ENCODE measurements around the gene MYBPC2.
"Not testable (repeated sequence)": the region's sequence is repeated elsewhere in the genome, so short reads cannot be mapped to it uniquely, and the experiment has no call there.

The MYBPC2 gene

DNA sequence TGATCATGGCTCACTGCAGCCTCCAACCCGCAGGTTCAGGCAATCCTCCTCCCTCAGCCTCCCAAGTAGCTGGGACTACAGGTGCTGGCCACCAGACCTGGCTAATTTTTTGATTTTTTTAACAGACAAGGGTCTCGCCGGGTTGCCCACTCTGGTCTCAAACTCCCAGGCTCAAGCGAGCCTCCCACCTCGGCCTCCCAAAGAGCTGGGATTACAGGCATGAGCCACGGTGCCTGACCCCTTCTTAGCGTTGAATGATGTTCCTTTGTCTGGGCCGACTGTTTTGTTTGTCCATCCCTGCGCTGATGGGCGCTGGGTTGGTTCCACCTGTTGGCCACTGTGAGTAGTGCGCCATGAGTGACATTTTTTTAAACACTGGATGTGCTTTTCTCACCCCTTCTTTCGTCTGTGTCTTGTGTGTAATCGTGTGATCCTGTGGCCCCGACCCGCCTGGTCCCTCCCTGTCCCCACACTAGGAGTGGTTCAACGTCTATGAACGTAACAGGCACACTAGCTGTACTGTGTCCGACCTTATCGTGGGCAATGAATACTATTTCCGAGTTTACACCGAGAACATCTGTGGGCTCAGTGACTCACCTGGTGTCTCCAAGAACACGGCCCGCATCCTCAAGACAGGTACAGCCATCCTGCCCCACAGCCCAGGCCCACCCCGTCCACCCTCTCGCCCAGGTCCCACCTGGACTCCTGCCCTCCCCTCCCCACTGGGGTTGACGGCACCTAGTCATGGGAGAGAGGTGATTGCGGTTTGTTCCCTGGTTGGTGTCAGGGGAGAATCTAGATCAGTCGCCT is 28.6 kb downstream of the MYBPC2 start:
- peak; percentile 53 to 71 for DNase-seq

DNA sequence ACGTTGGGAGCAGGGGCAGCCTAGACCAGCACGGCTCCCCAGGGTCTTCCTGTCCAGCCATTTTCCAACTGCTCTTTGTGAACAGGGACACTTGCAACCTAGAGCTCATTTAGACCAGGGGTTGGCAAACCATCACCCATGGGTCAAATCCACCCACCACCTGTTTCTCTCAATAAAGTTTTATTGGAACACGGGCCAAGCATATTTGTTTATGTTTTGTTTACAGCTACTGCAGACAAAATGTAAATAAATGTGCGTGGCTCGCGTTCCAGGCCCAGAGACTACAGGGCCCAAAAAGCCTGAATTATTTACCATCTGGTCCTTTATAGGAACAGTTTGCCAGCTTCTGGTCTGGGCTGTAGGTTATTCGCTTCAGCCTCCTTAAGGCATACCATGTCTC is 30.3 kb downstream of the MYBPC2 start:
- DNase-seq, result no peak

DNA sequence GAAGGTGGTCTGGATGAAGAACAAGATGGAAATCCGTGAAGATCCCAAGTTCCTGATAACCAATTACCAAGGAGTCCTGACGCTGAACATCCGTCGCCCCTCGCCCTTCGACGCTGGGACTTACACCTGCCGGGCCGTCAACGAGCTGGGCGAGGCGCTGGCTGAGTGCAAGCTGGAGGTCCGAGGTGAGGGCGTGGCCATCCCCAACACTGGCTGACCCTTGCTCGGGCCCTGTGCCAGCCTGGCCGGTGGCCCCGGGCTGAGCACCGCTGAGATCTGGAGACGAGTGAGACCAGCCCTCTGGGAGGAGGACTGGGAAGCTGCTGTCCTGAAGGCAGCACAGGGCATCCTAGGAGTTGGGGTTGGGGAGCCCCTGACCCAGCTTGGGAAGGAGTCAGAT is 31.7 kb downstream of the MYBPC2 start:
- no peak for DNase-seq

DNA sequence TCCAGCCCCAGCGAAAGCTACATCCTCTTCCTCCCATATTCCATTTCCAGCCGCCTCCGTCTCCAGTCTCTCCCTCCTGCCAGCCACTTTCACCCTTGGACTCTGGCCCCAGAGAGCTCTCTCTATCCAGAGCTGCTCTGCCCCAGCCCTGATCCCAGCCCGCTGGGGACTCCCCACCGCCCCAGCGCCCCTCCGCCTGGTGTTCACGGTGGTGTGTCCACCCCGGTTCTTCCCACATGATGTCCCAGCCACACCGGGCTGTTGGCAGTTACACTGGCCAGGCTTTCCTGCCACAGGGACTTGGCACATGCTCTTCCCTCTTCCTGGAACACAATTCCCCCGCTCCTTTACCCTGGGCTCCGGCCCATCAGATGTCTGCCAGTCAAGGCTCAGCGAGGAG is 32.3 kb downstream of the MYBPC2 start:
- DNase-seq, result no peak

DNA sequence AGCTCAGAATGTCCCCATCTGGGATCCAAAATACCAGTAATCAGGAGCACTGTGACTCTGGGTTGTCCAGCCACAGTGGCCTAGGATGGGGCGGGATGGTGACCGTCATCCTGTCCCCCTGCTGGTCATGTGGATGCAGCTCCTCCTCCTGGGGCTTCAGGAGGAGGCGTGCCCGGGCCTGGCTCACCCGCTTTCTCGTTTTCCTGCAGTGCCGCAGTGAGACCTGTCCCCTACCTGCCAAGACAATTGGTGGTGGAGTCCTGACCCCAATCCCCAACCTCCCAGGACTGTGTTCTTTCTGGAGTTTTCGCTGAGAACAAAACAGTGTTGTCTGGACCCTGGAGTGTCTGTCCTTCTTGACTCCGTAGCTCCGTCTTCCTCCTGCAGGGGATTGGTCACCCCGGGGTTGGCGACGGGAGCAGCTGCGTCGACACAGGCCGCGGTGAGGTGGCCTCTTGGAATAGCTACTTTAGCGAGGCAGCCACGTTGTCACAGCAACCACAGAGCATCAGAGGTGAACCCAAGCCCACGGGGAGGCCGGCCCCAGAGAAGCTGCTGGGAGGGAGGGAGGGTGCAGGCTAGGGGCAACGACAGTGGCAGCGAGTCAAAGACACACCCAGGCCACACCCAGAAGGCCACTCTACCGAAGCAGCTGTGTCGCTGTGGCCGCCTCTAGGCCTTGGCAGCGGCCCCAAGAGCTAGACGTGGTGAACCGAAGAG is 33.5 kb downstream of the MYBPC2 start:
- DNase-seq, result no peak

DNA sequence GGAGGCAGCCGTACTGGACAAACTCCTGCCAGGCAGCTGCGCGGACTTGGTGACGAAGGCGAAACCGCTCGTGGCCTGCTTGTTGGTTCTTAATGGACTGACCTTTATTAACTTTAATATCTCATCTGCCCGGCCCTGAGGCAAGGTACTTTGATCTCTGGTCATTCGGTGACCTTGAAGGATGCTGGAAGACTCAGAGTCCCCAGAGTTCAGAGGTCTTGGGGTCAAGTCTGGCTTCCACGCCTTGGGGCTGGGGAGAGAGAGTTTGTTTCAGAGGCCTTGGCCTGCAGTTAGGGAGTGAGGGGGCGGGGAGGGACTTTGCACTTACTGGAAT is 34.0 kb downstream of the MYBPC2 start:
- DNase-seq, result no peak

DNA sequence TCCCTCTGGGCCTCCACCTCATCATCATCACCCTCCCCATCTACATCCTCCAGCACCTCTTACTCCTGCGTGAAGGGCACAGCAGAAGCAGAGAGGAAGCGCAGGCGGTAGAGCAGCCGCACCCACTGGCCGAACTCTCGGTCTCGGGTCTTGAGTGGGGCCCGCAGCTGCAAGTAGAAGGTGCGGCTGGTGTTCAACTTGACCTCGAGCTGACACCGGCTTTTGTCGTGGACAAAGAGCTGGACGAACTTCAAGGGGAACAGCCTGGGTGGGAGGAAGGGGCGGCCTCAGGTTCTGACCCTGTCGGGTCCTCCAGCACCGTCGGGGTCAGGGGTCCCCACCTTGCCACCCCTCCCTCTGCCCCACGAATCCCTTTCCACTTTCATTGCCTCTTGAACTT is 34.9 kb downstream of the MYBPC2 start:
- no peak for DNase-seq

DNA sequence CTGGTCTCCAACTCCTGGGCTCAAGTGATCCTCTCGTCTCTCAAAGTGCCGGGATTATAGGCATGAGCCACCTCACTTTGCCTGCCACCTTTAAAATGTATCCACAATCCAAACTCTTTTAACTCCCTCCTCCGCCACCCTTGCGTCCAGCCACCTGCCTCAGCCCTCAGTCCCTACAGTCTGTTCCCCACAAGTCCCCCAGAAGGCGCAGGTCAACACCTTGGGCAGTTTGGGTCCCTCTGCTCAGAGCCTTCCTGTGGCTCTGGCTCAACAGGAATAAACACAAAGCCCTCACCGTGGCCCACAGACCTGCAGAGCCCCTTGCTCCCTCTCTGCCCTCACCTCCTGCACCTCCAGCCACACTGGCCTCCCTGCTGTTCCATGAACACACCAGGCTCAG is 36.1 kb downstream of the MYBPC2 start:
- DNase-seq, result no peak

DNA sequence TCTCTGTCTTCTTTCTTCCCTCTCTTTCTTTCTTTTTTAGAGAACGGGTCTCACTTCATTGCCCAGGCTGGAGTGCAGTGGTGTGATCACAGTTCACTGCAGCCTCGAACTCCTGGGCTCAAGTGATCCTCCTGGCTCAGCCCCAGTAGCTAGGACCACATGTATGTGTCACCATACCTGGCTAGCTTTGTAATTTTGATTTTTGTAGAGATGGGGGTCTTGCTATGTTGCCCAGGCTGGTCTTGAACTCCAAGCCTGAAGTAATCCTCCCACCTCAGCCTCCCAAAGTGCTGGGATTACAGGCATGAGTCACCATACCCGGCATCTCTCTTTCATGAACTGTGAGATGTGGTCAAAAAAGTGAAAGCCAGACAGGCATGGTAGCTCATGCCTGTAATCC is 40.6 kb downstream of the MYBPC2 start:
- not testable (repeated sequence) for DNase-seq

DNA sequence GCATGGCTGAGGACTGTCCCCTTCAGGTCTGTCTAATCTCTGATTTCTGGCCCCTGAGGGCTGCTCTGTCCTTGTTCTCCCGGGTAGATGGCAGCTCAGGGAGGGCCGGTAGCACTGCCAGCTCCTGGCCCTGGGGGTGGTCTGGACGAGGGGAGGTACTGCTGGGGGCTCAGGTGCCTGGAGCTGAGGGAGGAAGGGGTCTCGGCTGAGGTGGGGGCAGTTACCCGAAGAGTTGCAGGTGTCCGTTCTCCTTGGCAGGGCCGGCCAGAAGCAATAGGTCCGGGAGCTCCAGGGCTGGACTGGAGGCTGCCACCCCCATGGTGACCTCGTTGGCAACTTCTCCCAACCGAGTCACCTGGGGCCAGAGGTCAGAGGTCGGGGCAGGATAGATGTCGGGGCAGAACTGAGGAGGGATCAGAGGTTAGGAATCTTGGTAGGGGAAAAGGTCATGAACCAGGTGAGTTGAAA is 42.4 kb downstream of the MYBPC2 start:
- no peak for DNase-seq

DNA sequence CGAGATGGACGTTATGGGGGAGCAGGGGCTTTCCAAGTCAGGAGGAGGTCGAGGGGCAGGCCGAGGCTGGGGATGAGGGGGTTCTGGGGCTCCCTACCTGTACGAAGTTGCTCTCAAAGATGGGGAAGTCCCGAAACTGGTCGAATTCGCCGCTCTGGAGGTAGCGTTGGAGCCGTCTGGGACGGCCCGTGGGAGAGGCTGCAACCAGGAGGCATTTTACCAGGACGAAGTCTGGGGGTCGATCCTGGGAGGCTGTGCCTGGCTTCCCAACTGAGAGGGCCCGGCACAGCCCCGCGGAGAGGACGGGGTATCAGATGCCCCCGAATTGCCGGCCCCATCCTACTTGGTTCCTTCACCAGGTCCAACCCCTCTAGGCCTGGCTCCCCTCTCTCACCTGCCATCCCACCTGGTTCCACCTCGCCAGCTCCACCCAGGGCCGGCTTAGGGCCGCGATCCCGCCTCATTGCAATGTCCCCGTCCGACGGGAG is 43.1 kb downstream of the MYBPC2 start:
- no peak for DNase-seq

DNA sequence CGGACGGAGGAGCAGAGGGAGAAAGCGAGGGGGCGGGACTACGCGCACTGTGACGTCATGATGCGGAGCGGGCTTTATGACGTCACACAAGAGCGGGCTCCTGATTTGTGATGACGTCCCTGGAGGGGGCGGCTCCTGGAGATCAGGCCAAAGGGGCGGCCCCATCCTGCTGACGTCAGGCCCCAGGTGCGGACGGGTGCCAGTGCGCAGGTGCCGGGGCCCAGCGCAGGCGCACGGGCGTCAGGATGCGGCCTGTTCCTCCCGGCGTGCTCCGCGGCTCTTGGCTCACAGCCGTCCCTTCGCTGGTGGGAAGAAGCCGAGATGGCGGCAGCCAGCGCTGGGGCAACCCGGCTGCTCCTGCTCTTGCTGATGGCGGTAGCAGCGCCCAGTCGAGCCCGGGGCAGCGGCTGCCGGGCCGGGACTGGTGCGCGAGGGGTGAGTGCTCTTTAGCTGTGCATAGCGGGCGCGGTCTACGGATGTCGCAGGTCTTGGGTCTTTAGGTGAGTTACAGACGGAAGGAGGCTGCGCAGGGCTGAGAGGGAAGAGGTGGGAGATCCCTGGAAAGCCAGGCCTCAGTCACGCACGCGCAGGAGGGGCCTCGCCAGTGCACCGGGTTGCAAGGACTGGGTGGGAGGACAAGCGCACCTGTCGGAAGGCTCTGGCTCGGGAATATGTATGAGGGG is 43.7 kb downstream of the MYBPC2 start, which contains the start of the genes EMC10 and GARIN5A:
Gene EMC10 (plus strand): TSS at position 284 of the 683 bp plus-strand sequence. CDS start 38 bp downstream, at position 322.
Gene GARIN5A (minus strand): TSS at position 625 of the 683 bp plus-strand sequence. CDS start 460 bp downstream, at position 165.
- peak; percentile 89 to 95 for DNase-seq

DNA sequence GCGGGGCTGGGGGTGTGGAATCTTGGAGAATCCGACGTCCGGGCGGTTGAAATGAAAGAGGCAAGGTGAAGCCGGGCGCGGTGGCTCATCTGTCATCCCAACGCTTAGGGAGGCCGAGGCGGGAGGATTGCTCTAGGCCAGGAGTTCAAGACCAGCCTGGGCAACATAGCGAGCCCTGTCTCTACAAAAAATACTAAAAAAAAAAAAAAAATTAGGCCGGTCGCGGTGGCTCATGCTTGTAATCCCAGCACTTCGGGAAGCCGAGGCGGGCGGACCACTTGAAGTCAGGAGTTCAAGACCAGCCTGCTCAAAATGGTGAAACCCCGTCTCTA is 44.2 kb downstream of the MYBPC2 start:
- no peak for DNase-seq

DNA sequence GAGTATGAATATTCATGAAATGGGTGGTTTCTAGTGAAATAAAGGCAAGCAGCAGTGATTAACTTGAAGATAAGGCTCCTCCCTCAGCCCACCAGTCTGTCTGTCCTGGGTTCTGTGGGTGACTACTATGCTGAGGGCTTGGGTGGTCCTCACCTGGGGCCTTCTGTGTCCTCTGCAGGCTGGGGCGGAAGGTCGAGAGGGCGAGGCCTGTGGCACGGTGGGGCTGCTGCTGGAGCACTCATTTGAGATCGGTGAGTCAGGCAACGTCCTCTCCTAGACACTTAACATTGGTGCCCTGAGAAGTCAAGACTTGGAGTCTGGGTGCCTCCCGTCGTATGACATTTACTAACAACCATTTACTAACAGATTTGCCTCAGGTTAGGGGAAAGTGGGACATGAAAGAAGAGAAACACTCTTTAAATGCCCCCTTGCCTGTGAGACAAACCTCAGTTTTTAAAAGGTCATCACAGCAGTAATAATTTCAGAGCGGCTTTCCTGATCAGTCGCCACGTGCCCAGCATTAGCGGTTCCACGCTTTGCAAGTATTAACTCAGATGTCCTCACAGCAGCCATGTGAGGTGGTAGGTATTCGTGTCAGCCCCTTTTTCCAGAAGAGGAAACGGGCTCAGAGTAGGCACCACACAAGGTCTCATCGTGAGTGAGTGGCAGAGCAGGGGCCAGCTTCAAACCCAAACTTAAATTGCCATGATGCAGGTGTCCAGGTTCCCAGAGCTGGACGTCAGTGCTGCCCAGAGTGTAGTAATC is 45.2 kb downstream of the MYBPC2 start:
- no peak for DNase-seq

DNA sequence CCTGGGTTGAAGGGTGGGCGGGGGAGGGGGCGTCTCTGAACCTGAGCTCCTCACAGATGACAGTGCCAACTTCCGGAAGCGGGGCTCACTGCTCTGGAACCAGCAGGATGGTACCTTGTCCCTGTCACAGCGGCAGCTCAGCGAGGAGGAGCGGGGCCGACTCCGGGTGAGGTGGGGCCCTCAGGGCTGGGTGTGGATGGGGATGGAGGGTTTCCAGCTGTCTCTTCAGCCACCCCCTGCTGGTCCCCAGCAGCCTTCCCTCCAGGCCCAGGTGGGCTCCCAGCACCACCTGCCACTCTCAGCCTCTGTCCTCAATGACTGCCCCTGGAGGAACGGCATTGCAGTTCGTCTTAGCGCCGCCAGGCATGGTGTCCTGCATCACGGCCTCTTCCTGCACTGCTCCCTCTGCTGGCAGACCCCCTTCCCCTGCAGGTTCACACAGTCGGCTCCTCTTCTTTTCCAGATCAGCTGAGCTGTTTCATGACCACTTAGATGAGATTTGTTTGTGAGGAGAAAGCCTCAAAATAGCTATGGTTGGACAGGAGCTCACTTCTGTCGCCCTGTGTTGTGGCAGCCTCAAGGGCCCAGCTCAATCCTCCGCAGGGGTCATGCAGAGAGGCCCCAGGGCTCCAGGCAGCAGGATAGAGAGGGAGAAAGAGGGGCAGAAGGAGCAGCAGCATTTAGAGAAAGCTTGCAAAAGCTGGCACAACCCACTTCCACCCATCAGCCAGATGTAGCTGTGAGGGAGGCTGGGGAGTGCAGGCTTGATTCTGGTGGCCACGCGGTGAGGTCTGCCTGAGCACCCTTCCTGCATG is 46.4 kb downstream of the MYBPC2 start:
- DNase-seq, result no peak

DNA sequence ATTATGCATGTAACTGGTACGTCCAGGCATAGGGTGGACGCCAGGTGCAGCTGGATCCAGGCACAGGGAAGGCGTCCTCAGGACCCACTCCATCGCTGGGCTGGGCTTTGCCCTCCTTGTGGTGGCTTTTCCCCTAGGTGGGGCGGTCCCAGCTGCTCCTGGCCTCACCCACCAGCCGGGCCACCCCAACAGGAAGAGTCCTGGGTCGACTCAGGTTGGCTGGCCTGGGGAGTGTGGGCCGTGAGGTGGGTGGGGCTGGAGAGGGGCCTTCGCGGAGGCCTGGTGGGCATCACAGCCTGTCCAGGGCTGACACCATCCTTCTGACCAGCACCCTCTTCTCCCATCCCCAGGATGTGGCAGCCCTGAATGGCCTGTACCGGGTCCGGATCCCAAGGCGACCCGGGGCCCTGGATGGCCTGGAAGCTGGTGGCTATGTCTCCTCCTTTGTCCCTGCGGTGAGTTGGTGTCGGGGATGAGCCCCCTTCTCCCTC is 47.1 kb downstream of the MYBPC2 start:
- DNase-seq, result no peak

DNA sequence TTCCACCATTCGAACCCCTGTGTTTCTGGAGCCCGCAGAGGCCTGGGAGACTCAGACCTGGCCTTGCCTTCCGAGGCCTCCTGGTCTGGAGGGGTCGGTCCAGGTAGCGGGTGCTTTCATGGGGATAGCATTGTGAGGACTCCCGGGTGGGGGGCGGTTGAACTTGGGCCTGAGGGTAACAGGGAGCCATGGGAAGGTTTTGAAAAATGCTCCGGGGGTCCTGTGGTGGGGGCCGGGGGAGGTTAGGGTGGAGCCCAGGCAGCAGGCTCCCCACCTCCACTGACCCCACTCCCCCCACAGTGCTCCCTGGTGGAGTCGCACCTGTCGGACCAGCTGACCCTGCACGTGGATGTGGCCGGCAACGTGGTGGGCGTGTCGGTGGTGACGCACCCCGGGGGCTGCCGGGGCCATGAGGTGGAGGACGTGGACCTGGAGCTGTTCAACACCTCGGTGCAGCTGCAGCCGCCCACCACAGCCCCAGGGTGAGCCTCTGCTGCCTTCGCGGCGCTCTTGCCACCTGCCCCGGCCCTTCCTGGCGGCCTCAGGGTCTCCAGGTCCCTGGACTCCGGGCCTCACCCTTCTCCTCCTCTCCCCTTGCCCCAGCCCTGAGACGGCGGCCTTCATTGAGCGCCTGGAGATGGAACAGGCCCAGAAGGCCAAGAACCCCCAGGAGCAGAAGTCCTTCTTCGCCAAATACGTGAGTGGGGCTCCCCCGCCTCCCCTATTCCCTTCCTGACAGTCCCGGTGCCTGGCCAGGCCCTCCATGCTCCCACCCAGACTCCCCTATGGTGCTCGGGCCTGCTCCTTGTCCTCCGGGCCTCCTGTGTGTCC is 47.8 kb downstream of the MYBPC2 start:
- no peak for DNase-seq

DNA sequence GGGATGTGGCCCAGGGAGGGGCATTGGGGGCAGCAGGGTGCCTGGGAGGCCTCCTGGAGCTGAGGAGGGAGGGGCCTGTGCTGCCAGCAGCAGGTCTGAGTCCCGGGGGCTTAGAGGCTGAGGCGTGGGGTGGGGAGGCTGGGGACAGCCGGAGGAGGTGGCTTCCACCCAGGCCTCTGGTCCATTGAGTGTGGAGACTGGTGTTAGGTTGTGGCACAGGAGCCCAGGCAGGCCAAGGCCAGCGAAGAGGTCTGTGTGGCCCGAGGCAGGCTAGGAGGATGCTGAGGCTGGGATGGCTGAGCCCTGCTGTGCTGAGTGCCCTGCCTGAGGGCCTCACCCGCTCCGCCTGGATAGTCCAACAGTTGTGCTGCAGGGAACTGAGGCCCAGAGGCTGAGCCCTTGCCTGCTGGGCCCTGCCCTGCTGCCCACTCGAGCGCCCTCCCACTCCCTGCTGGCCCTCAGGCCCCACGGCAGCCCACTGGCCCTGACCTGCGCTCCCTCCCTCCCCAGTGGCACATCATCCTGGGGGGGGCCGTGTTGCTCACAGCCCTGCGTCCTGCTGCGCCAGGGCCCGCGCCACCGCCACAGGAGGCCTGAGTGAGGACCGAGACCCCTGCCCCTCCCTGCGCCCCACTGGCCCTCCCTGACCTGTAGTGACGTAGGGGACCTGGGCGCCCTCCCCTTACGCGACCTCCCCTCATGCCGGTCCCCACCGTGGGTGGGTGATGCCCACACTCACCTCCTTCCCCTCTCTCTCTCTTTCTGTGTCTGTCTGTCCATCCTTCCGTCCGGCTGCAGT is 48.9 kb downstream of the MYBPC2 start:
- no peak for DNase-seq

DNA sequence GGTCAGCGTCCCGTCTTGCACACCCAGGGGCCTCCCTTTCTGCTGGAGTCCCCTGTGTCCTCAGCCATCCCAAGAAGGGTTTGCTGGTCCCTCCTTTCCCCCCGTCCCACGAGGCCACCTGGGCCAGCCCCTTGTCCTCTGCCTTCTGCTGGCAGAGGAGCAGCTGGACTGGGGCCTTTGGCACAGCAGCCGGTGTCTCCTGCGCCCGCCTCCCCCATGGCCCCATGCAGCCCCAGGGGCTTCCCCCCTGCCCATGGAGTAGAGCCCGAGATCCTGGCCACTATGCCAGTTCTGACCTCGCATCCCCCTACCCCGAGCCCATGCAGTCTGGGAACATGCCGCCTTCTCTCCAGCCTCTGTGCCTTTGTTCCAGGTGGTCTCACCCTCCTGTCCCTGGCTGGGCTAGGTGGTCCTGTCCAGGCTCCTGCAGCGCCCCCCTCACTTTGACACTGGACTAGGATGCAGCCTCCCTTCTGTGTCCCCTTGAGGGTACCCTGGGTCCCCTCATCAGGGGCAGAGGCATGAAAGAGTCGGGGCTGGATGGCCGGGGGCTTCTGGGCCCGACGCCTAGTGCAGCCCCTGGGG is 49.7 kb downstream of the MYBPC2 start:
- no peak for DNase-seq

DNA sequence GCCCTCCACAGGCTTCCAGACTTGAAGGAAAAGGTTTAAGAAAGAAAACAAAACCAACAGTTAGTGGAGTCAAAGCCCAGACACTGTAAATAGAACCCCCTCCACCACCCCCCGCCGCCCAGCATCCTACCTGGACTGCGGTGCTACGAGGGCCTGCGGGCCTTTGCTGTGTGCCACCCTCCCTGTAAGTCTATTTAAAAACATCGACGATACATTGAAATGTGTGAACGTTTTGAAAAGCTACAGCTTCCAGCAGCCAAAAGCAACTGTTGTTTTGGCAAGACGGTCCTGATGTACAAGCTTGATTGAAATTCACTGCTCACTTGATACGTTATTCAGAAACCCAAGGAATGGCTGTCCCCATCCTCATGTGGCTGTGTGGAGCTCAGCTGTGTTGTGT is 50.2 kb downstream of the MYBPC2 start:
- DNase-seq, result no peak

All from NCI-H2081 (cell line).